Prostate gland (tissue), 2 donors: ENCODE measurements around the gene LYZL1.
A peak's percentile ranks its signal among the peaks of the same experiment; 100 is the strongest.

Experiments used
- POLR2A ChIP-seq: fragments of 450-650 bp; IDR thresholded peaks from one replicate; pipeline ENCODE4 v1.6.1; 2016; ENCODE audit warnings: antibody characterized with exemption, mild to moderate bottlenecking
- POLR2AphosphoS5 ChIP-seq: sonication (generic); formaldehyde crosslinking; IDR thresholded peaks from one replicate; pipeline ENCODE4 v1.6.1; 2017; ENCODE audit warnings: antibody characterized with exemption
- TF ChIP-seq, protein P1 (sequence below), 4 experiments: fragments of 200-600 bp in 2 of 4; fragments of 450-650 bp in 2 of 4; sonication (generic) in 2 of 4; IDR thresholded peaks; 1 replicate in 3 of 4; 2 replicates in 1 of 4; pipeline ENCODE4 v1.5.1; 2016 to 2019; ENCODE audit warnings: antibody characterized with exemption in 4 of 4, mild to moderate bottlenecking in 2 of 4, moderate library complexity in 2 of 4

DNA sequence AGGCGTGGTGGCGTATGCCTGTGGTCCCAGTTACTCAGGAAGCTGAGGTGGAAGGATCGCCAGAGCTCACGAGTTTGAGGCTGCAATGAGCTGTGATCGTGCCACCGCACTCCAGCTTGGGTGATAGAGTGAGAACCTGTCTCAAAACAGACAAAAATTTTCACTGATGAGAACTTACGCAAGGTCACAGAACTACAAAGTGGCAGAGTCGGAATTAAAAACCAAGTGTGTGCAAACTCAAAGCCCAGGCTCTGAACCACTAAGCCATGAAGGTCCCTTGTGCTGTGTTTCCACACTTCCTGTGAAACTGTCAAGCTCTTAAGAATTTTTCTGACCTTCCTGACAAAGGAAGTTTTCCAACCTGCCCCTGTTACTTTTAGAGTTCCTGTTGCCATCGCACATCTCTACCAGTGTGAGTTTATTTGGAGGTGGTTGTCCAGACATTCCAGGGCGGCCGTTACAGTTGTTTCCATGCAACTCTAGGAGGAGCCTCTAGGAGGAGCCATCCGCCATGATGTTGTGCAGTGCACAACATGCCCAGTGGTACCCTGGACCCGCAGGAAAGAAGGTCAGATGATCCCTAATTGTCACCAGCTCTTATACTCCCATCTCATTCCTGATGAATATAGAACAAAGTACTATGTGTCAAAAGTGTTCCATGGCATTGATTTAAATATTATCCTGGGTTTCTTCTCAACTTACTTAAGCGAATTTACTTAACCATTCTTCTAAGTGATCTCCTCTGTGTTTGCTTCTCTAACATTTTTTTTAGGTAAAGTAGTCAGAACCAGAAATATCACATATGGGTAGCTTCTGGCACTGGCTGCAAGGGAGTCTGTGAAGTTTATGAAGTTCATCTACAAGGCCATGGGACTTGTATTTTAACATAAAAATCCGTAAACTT is 49.0 kb upstream of the LYZL1 start:
- TF ChIP-seq, protein P1, sequence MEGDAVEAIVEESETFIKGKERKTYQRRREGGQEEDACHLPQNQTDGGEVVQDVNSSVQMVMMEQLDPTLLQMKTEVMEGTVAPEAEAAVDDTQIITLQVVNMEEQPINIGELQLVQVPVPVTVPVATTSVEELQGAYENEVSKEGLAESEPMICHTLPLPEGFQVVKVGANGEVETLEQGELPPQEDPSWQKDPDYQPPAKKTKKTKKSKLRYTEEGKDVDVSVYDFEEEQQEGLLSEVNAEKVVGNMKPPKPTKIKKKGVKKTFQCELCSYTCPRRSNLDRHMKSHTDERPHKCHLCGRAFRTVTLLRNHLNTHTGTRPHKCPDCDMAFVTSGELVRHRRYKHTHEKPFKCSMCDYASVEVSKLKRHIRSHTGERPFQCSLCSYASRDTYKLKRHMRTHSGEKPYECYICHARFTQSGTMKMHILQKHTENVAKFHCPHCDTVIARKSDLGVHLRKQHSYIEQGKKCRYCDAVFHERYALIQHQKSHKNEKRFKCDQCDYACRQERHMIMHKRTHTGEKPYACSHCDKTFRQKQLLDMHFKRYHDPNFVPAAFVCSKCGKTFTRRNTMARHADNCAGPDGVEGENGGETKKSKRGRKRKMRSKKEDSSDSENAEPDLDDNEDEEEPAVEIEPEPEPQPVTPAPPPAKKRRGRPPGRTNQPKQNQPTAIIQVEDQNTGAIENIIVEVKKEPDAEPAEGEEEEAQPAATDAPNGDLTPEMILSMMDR (IDR thresholded peaks at IDR 0.05) = peak in 2 of 4 experiments; percentile 8 to 35
- TF ChIP-seq POLR2A (no peak), POLR2AphosphoS5 (no peak)
